HepG2 (cell line): ENCODE results near the gene NCOA5. TPM values are rescaled to one million over a fixed set of nuclear protein-coding genes. Genes with fewer than 3 reads are reported as not detected.

Source experiments
- ARID2 ChIP-seq: sonication (generic); formaldehyde crosslinking; IDR thresholded peaks from 2 replicates; pipeline ENCODE4 v1.8.1; 2022; ENCODE audit warnings: mild to moderate bottlenecking, missing genetic modification reagents, borderline replicate concordance
- CEBPZ ChIP-seq: IDR thresholded peaks from 2 replicates; pipeline ENCODE4 v1.6.1; 2012; ENCODE audit warnings: low read length, improper control_type of control experiment
- GATAD2A ChIP-seq: IDR thresholded peaks from 2 replicates; pipeline ENCODE4 v1.6.1; 2016
- GPBP1L1 ChIP-seq: sonication (generic); formaldehyde crosslinking; IDR thresholded peaks from 2 replicates; pipeline ENCODE4 v1.5.0; 2020; ENCODE audit warnings: mild to moderate bottlenecking, missing genetic modification reagents
- HDAC6 ChIP-seq: fragments of 200-600 bp; sonication (generic); IDR thresholded peaks from 2 replicates; pipeline ENCODE4 v1.7.0; 2017; ENCODE audit warnings: mild to moderate bottlenecking, antibody characterized with exemption, low read length, low read depth
- KDM5A ChIP-seq: fragments of 200-600 bp; sonication (generic); IDR thresholded peaks from 2 replicates; pipeline ENCODE4 v1.7.0; 2018; ENCODE audit warnings: antibody characterized with exemption, mild to moderate bottlenecking, low read length, borderline replicate concordance
- MAX ChIP-seq: IDR thresholded peaks from 2 replicates; pipeline ENCODE4 v1.6.1; 2012; ENCODE audit warnings: inconsistent platforms
- MLXIP ChIP-seq: sonication (generic); formaldehyde crosslinking; IDR thresholded peaks from 2 replicates; pipeline ENCODE4 v1.9.0; 2021; ENCODE audit warnings: missing genetic modification reagents, borderline replicate concordance
- NFYB ChIP-seq: sonication (generic); formaldehyde crosslinking; IDR thresholded peaks from 2 replicates; pipeline ENCODE4 v1.4.0; 2020; ENCODE audit warnings: missing genetic modification reagents
- REST ChIP-seq, 2 experiments: IDR thresholded peaks; 2 replicates each; pipeline ENCODE4 v1.6.1; 2011 to 2012; ENCODE audit warnings: low read length in 2 of 2, borderline replicate concordance in 1 of 2, low read depth in 1 of 2, mild to moderate bottlenecking in 1 of 2, moderate library complexity in 1 of 2
- SMAD3 ChIP-seq: sonication (generic); formaldehyde crosslinking; IDR thresholded peaks from 2 replicates; pipeline ENCODE4 v1.4.0; 2020; ENCODE audit warnings: missing genetic modification reagents
- SMC3 ChIP-seq: IDR thresholded peaks from 2 replicates; pipeline ENCODE4 v1.6.1; 2011; ENCODE audit warnings: low read length, improper control_type of control experiment
- ZBTB46 ChIP-seq: sonication (generic); formaldehyde crosslinking; IDR thresholded peaks from 2 replicates; pipeline ENCODE4 v1.4.0; 2020; ENCODE audit warnings: mild to moderate bottlenecking, missing genetic modification reagents, borderline replicate concordance
- ZNF230 ChIP-seq: sonication (generic); formaldehyde crosslinking; IDR thresholded peaks from 2 replicates; pipeline ENCODE4 v1.4.0; 2020; ENCODE audit warnings: mild to moderate bottlenecking, missing genetic modification reagents
- ZNF3 ChIP-seq: IDR thresholded peaks from 2 replicates; pipeline ENCODE4 v1.7.0; 2017; ENCODE audit warnings: inconsistent platforms
- ZNF33A ChIP-seq: sonication (generic); formaldehyde crosslinking; IDR thresholded peaks from 2 replicates; pipeline ENCODE4 v1.5.1; 2020; ENCODE audit warnings: missing genetic modification reagents, mild to moderate bottlenecking, moderate library complexity, borderline replicate concordance
- polyA plus RNA-seq, 8 experiments: library from polyadenylated mRNA; depleted of rRNA in 3 of 8; stranded (reverse) in 7 of 8; unstranded in 1 of 8; fragments of >200 nt; fragmentation: Illumina TruSeq in 4 of 8; extraction: Trizol in 4 of 8; gene quantifications; 2 replicates each; pipeline versions ENCODE4 v1.2.1 to v1.2.3, GENCODE V29; 2011 to 2016; ENCODE audit warnings: low read depth in 4 of 8, missing spikeins in 1 of 8, mixed read lengths in 1 of 8; ENCODE audit not compliant: insufficient read depth in 1 of 8
- total RNA-seq, 5 experiments: library from RNA; depleted of rRNA; stranded (reverse); fragments of >200 nt; fragmentation: Illumina TruSeq; extraction: Trizol; gene quantifications; 2 replicates each; pipeline ENCODE4 v1.2.3, GENCODE V29; 2016; ENCODE audit warnings: low read depth in 1 of 5

Gene NCOA5
- total and polyA plus RNA-seq, 2 of the 13 experiments (the other 11 are each of a cell fraction or from before 2014, with no cell fraction given) = 16.5 to 28.4 TPM

GRCh38 chr20:46126440-46127056 is 36.8 kb upstream of the NCOA5 start (continued):
- TF ChIP-seq REST (IDR thresholded peaks at IDR 0.05; ENCODE audit: borderline replicate concordance in 1 of 2, low read depth in 1 of 2, low read length in 2 of 2) (no peak), GPBP1L1 (no peak), MLXIP (no peak), MAX (peak; percentile 57; the same call in 1 of the 2 replicates), SMAD3 (no peak), SMC3 (no peak), ZNF3 (CRISPR knock-in tag) (peak; percentile 96), ZBTB46 (CRISPR knock-in tag) (no peak), GATAD2A (CRISPR knock-in tag) (peak; percentile 68), ARID2 (no peak), KDM5A (no peak), HDAC6 (no peak), CEBPZ (no peak), NFYB (no peak), ZNF33A (CRISPR knock-in tag) (no peak), ZNF230 (CRISPR knock-in tag) (no peak)
